Upper lobe of left lung (tissue), 4 donors: ENCODE measurements around the gene CTPS1.

Experiments used
- EP300 ChIP-seq, 4 donors: sonication (generic); formaldehyde crosslinking; IDR thresholded peaks; one replicate each; pipeline ENCODE4 v1.5.1; 2017; ENCODE audit warnings: antibody characterized with exemption in 4 of 4, control low read depth in 2 of 4
- POLR2A ChIP-seq, 4 donors: fragments of 450-650 bp; IDR thresholded peaks; one replicate each; pipeline ENCODE4 v1.5.1; 2016 to 2017; ENCODE audit warnings: antibody characterized with exemption in 4 of 4, mild to moderate bottlenecking in 2 of 4
- TF ChIP-seq, protein P1 (sequence below), 6 experiments: fragments of 450-650 bp in 4 of 6; fragments of 200-600 bp in 2 of 6; sonication (generic) in 2 of 6; IDR thresholded peaks; one replicate each; pipeline ENCODE4 v1.5.1; 2016 to 2019; ENCODE audit warnings: antibody characterized with exemption in 6 of 6

DNA sequence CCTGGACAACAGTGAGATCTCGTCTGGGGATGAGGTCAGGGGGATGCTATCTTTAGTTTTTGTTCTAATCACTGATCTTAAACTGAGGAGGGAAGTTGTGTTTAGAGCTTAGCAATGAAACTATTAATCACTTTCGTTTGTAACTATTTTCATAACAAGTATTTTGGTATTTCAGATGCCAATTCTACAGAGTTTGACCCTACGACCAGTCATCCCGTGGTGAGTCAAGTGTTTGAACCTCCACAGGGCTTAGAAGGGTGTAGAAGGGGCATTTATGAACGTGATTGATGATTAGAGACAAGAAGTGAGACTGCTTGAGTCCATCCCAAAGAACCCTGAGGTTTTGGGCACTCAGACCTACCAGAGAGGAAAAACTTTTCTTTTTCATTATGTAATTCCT is 26.4 kb downstream of the CTPS1 start:
- TF ChIP-seq, protein P1, sequence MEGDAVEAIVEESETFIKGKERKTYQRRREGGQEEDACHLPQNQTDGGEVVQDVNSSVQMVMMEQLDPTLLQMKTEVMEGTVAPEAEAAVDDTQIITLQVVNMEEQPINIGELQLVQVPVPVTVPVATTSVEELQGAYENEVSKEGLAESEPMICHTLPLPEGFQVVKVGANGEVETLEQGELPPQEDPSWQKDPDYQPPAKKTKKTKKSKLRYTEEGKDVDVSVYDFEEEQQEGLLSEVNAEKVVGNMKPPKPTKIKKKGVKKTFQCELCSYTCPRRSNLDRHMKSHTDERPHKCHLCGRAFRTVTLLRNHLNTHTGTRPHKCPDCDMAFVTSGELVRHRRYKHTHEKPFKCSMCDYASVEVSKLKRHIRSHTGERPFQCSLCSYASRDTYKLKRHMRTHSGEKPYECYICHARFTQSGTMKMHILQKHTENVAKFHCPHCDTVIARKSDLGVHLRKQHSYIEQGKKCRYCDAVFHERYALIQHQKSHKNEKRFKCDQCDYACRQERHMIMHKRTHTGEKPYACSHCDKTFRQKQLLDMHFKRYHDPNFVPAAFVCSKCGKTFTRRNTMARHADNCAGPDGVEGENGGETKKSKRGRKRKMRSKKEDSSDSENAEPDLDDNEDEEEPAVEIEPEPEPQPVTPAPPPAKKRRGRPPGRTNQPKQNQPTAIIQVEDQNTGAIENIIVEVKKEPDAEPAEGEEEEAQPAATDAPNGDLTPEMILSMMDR (IDR thresholded peaks at IDR 0.05) = no peak
- TF ChIP-seq POLR2A (IDR thresholded peaks at IDR 0.05) (no peak), EP300 (IDR thresholded peaks at IDR 0.05) (no peak)
